Measurements from ENCODE around the gene PLCB4.

Gene PLCB4

GRCh38 chr20:9243986-9244385, 175.1 kb downstream of the PLCB4 start:
- Histone ChIP-seq H3K36me3 (ENCODE audit: insufficient read depth, low read length) (no peaks in the 10 kb centered on the region), H3K9ac (ENCODE audit: insufficient read length) (no peak overlapping the region), H3K27ac (no peak overlapping the region), H3K4me3 (no peak overlapping the region), H3K9me3 (ENCODE audit: low read depth, low read length) (no peaks in the 10 kb centered on the region)
- TF ChIP-seq EZH2 (IDR thresholded peaks at IDR 0.05), result no peak
- TF ChIP-seq POLR2AphosphoS5 (IDR thresholded peaks at IDR 0.05; ENCODE audit: borderline replicate concordance, low read depth, low read length), result no peak
- TF ChIP-seq FOXP2 (optimal IDR thresholded peaks at IDR 0.05; ENCODE audit: control extremely low read depth, extremely low read length, insufficient read depth), result no peak
- DNase-seq (ENCODE audit: low read depth, low spot score), result no peak

GRCh38 chr20:9244811-9245210, 175.9 kb downstream of the PLCB4 start:
- Histone ChIP-seq H3K4me3 (no peak overlapping the region), H3K9ac (ENCODE audit: insufficient read length) (no peak overlapping the region), H3K27ac (no peak overlapping the region), H3K9me3 (ENCODE audit: low read depth, low read length) (no peaks in the 10 kb centered on the region), H3K36me3 (ENCODE audit: insufficient read depth, low read length) (no peaks in the 10 kb centered on the region)
- no peak for DNase-seq (ENCODE audit: low read depth, low spot score)
- TF ChIP-seq POLR2AphosphoS5 (IDR thresholded peaks at IDR 0.05; ENCODE audit: borderline replicate concordance, low read depth, low read length), result no peak
- no peak for TF ChIP-seq FOXP2 (optimal IDR thresholded peaks at IDR 0.05; ENCODE audit: control extremely low read depth, extremely low read length, insufficient read depth)
- no peak for TF ChIP-seq EZH2 (IDR thresholded peaks at IDR 0.05)

- no peak for TF ChIP-seq FOXP2 (optimal IDR thresholded peaks at IDR 0.05; ENCODE audit: control extremely low read depth, extremely low read length, insufficient read depth)
- no peak for TF ChIP-seq POLR2AphosphoS5 (IDR thresholded peaks at IDR 0.05; ENCODE audit: borderline replicate concordance, low read depth, low read length)
- no peak for TF ChIP-seq EZH2 (IDR thresholded peaks at IDR 0.05)
- H3K4me3 ChIP-seq, result no peak overlapping the region
- no peaks in the 10 kb centered on the region for H3K9me3 ChIP-seq (ENCODE audit: low read depth, low read length)
- no peak for DNase-seq (ENCODE audit: low read depth, low spot score)
- H3K36me3 ChIP-seq (ENCODE audit: insufficient read depth, low read length), result no peaks in the 10 kb centered on the region
- H3K27ac ChIP-seq, result no peak overlapping the region
- H3K9ac ChIP-seq (ENCODE audit: insufficient read length), result no peak overlapping the region
Observed at GRCh38 chr20:9246731-9247130, 177.8 kb downstream of the PLCB4 start.

- Histone ChIP-seq H3K27ac (no peak overlapping the region), H3K9me3 (ENCODE audit: low read depth, low read length) (no peaks in the 10 kb centered on the region), H3K9ac (ENCODE audit: insufficient read length) (no peak overlapping the region), H3K36me3 (ENCODE audit: insufficient read depth, low read length) (no peaks in the 10 kb centered on the region), H3K4me3 (no peak overlapping the region)
- DNase-seq (ENCODE audit: low read depth, low spot score), result no peak
- no peak for TF ChIP-seq FOXP2 (optimal IDR thresholded peaks at IDR 0.05; ENCODE audit: control extremely low read depth, extremely low read length, insufficient read depth)
- no peak for TF ChIP-seq POLR2AphosphoS5 (IDR thresholded peaks at IDR 0.05; ENCODE audit: borderline replicate concordance, low read depth, low read length)
- TF ChIP-seq EZH2 (IDR thresholded peaks at IDR 0.05), result no peak
Observed at GRCh38 chr20:9250511-9250910, 181.6 kb downstream of the PLCB4 start.

GRCh38 chr20:9253006-9253539, 184.2 kb downstream of the PLCB4 start:
- no peak overlapping the region for H3K9ac ChIP-seq (ENCODE audit: insufficient read length)
- no peaks in the 10 kb centered on the region for H3K36me3 ChIP-seq (ENCODE audit: insufficient read depth, low read length)
- no peak overlapping the region for H3K4me3 ChIP-seq
- H3K9me3 ChIP-seq (ENCODE audit: low read depth, low read length), result no peaks in the 10 kb centered on the region
- no peak for TF ChIP-seq EZH2 (IDR thresholded peaks at IDR 0.05)
- no peak for TF ChIP-seq FOXP2 (optimal IDR thresholded peaks at IDR 0.05; ENCODE audit: control extremely low read depth, extremely low read length, insufficient read depth)
- DNase-seq (ENCODE audit: low read depth, low spot score), result no peak
- no peak overlapping the region for H3K27ac ChIP-seq

GRCh38 chr20:9255171-9255570, 186.3 kb downstream of the PLCB4 start:
- Histone ChIP-seq H3K4me3 (no peak overlapping the region), H3K9ac (ENCODE audit: insufficient read length) (no peak overlapping the region), H3K36me3 (ENCODE audit: insufficient read depth, low read length) (no peaks in the 10 kb centered on the region), H3K27ac (no peak overlapping the region), H3K9me3 (ENCODE audit: low read depth, low read length) (no peaks in the 10 kb centered on the region)
- no peak for DNase-seq (ENCODE audit: low read depth, low spot score)
- TF ChIP-seq POLR2AphosphoS5 (IDR thresholded peaks at IDR 0.05; ENCODE audit: borderline replicate concordance, low read depth, low read length), result no peak
- TF ChIP-seq EZH2 (IDR thresholded peaks at IDR 0.05), result no peak
- no peak for TF ChIP-seq FOXP2 (optimal IDR thresholded peaks at IDR 0.05; ENCODE audit: control extremely low read depth, extremely low read length, insufficient read depth)

- Histone ChIP-seq H3K4me3 (no peak overlapping the region), H3K9me3 (ENCODE audit: low read depth, low read length) (no peaks in the 10 kb centered on the region), H3K36me3 (ENCODE audit: insufficient read depth, low read length) (no peaks in the 10 kb centered on the region), H3K27ac (no peak overlapping the region), H3K9ac (ENCODE audit: insufficient read length) (no peak overlapping the region)
- DNase-seq (ENCODE audit: low read depth, low spot score), result no peak
- no peak for TF ChIP-seq POLR2AphosphoS5 (IDR thresholded peaks at IDR 0.05; ENCODE audit: borderline replicate concordance, low read depth, low read length)
- TF ChIP-seq EZH2 (IDR thresholded peaks at IDR 0.05), result no peak
- no peak for TF ChIP-seq FOXP2 (optimal IDR thresholded peaks at IDR 0.05; ENCODE audit: control extremely low read depth, extremely low read length, insufficient read depth)
Observed at GRCh38 chr20:9256393-9256792, 187.5 kb downstream of the PLCB4 start.

GRCh38 chr20:9258901-9259300, 190.0 kb downstream of the PLCB4 start:
- H3K36me3 ChIP-seq (ENCODE audit: insufficient read depth, low read length), result no peaks in the 10 kb centered on the region
- H3K9ac ChIP-seq (ENCODE audit: insufficient read length), result no peak overlapping the region
- H3K4me3 ChIP-seq, result no peak overlapping the region
- no peak overlapping the region for H3K27ac ChIP-seq
- no peak for DNase-seq (ENCODE audit: low read depth, low spot score)
- TF ChIP-seq POLR2AphosphoS5 (IDR thresholded peaks at IDR 0.05; ENCODE audit: borderline replicate concordance, low read depth, low read length), result no peak
- no peak for TF ChIP-seq EZH2 (IDR thresholded peaks at IDR 0.05)
- TF ChIP-seq FOXP2 (optimal IDR thresholded peaks at IDR 0.05; ENCODE audit: control extremely low read depth, extremely low read length, insufficient read depth), result no peak
- no peaks in the 10 kb centered on the region for H3K9me3 ChIP-seq (ENCODE audit: low read depth, low read length)

- no peak for TF ChIP-seq FOXP2 (optimal IDR thresholded peaks at IDR 0.05; ENCODE audit: control extremely low read depth, extremely low read length, insufficient read depth)
- Histone ChIP-seq H3K27ac (no peak overlapping the region), H3K9ac (ENCODE audit: insufficient read length) (no peak overlapping the region), H3K36me3 (ENCODE audit: insufficient read depth, low read length) (no peaks in the 10 kb centered on the region), H3K9me3 (ENCODE audit: low read depth, low read length) (no peaks in the 10 kb centered on the region), H3K4me3 (no peak overlapping the region)
- no peak for DNase-seq (ENCODE audit: low read depth, low spot score)
Observed at GRCh38 chr20:9260027-9260426, 191.1 kb downstream of the PLCB4 start.
